ENCODE data around the gene SUSD6. TPM values are rescaled to one million over a fixed set of nuclear protein-coding genes. Genes with fewer than 3 reads are reported as not detected.

Gene SUSD6
- total and polyA plus RNA-seq, 2 experiments from 2014 or later, result 15.7 to 28.4 TPM

DNA sequence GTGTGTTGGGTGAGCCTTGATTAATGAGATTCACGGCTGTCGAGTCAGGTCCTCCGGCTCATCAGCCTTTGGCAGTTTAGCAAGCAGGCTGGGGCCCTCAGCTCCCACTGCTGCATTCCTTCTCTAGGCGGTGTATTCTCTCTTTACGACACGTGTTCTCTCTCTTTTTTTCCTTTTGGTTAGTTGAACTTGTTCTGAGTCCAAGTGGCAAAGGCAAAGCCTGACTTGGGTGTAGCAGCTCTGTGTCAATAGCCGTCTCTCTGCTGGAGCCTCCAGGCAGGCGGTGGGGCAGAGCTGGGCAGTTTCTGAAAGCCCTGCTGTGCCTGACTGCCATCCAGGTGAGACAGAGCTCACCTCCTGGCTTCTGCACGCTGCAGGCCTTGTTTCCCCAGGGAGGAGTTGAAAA, 46.6 kb downstream of the SUSD6 start:
- WGBS (ENCODE audit: low lambda C conversion rate, missing lambda C conversion rate), result 28% methylated on average over 9 of the region's 9 CpGs
- peaks cover 75% of the 10 kb centered on the region for H3K79me2 ChIP-seq
- peak overlapping the region; percentile 67 for H3K4me2 ChIP-seq
- no peaks in the 10 kb centered on the region for H3K9me3 ChIP-seq (ENCODE audit: low read depth)
- H3K27ac ChIP-seq, result peak overlapping the region; percentile 93
- no peak overlapping the region for H3K4me3 ChIP-seq
- H3K9me2 ChIP-seq (replicated peaks; ENCODE audit: insufficient read depth), result no peaks in the 10 kb centered on the region
- H3K27me3 ChIP-seq, result no peaks in the 10 kb centered on the region
- peaks cover 4% of the 10 kb centered on the region for H4K20me1 ChIP-seq (ENCODE audit: insufficient read depth, poor library complexity, severe bottlenecking)
- H3K36me3 ChIP-seq (replicated peaks; ENCODE audit: insufficient read depth, low read depth), result no peaks in the 10 kb centered on the region
- H2AFZ ChIP-seq, result no peak overlapping the region
- no peak for TF ChIP-seq EZH2phosphoT487 (IDR thresholded peaks at IDR 0.05; ENCODE audit: low read depth, severe bottlenecking, unreplicated experiment)
- TF ChIP-seq EZH2 (IDR thresholded peaks at IDR 0.05; ENCODE audit: borderline replicate concordance), result no peak
- TF ChIP-seq CTCF (IDR thresholded peaks at IDR 0.05; ENCODE audit: poor library complexity), result no peak
- peaks cover 72% of the 10 kb centered on the region for H3K4me1 ChIP-seq (ENCODE audit: insufficient read depth)
- DNase-seq (ENCODE audit: low spot score), result peak; percentile 77

DNA sequence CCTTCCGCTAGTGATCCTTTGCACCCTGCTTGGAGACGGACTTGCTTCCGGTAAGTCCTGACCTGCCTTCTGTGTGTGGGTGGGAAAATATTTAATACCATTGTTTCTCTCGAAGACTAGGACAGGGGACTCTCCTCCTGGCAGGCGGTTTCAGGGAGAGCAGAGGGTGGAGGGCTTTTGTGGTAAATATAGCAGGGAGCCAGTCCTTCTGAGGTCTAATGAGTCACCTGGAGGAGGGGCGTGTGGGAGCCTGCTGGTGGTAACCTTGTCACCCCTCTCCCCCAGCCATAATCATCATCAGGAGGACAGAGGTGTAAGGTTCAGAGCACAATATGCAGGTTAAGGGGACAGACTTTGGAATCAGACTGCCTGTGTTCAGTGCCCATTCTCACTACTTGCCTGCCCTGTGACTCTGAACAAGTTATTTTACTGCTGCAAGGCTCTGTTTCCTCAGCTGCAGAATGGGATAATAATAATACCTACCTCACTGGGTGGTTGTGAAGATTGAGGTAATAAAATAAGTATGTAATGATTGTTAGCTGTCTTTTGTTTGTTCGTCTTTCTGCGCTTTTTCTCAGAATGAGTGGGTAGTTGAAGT, 47.4 kb downstream of the SUSD6 start:
- peaks cover 4% of the 10 kb centered on the region for H4K20me1 ChIP-seq (ENCODE audit: insufficient read depth, poor library complexity, severe bottlenecking)
- H3K9me2 ChIP-seq (replicated peaks; ENCODE audit: insufficient read depth), result no peaks in the 10 kb centered on the region
- H3K36me3 ChIP-seq (replicated peaks; ENCODE audit: insufficient read depth, low read depth), result no peaks in the 10 kb centered on the region
- peaks cover 70% of the 10 kb centered on the region for H3K4me1 ChIP-seq (ENCODE audit: insufficient read depth)
- H3K27me3 ChIP-seq, result no peaks in the 10 kb centered on the region
- H3K4me2 ChIP-seq, result peak overlapping the region; percentile 67
- peak; percentile 65 for DNase-seq (ENCODE audit: low spot score)
- H2AFZ ChIP-seq, result no peak overlapping the region
- no peak overlapping the region for H3K4me3 ChIP-seq
- H3K79me2 ChIP-seq, result peaks cover 72% of the 10 kb centered on the region
- WGBS (ENCODE audit: low lambda C conversion rate, missing lambda C conversion rate), result 67% methylated on average over 8 of the region's 8 CpGs
- no peaks in the 10 kb centered on the region for H3K9me3 ChIP-seq (ENCODE audit: low read depth)
- TF ChIP-seq EZH2 (IDR thresholded peaks at IDR 0.05; ENCODE audit: borderline replicate concordance) (no peak), EZH2phosphoT487 (IDR thresholded peaks at IDR 0.05; ENCODE audit: low read depth, severe bottlenecking, unreplicated experiment) (no peak), CTCF (IDR thresholded peaks at IDR 0.05; ENCODE audit: poor library complexity) (no peak)
- peak overlapping the region; percentile 93 for H3K27ac ChIP-seq

DNA sequence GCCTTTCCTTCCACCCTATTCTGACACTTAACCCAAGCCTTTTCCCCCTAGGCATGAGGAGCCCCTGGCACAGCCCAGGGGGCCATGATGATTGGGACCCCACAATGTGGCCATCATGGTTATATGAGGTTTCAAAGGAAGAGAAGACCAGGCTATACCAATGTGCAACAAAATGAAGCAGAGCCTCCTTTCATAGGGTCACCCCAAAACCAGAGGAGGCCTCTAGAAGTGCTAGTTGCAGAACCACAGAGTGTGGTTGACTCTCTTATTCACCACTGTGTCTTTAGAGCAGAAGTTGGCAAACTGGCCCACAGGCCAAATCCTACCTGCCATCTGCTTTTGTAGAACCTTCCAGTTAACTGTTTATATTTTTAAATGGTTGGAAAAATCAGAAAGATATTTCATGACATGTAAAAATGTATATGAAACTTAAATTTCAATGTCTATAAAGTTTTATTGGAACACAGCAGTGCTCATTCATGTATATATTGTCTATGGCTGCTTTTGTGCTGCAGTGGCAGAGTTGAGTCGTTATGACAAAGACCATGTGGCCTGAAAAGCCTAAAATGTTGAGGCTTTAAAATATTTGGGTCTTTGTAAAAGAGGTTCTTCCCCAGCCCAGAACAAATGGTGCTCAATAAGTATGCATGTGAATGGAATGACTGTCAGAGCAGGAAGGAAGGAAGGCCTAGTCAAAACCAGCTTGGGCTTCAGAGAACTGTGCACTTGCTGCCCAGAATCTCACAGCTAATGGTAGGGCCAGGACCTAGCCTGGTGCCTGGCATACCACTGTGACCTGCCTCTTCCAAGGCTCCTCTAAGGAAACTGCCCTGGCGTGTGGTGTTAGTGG, 49.2 kb downstream of the SUSD6 start:
- Histone ChIP-seq H2AFZ (no peak overlapping the region), H3K36me3 (replicated peaks; ENCODE audit: insufficient read depth, low read depth) (no peaks in the 10 kb centered on the region), H3K9me2 (replicated peaks; ENCODE audit: insufficient read depth) (no peaks in the 10 kb centered on the region), H3K4me1 (ENCODE audit: insufficient read depth) (peaks cover 80% of the 10 kb centered on the region), H3K27me3 (no peaks in the 10 kb centered on the region), H3K27ac (peak overlapping the region; percentile 93), H4K20me1 (ENCODE audit: insufficient read depth, poor library complexity, severe bottlenecking) (peaks cover 10% of the 10 kb centered on the region), H3K79me2 (peaks cover 76% of the 10 kb centered on the region), H3K4me2 (no peak overlapping the region), H3K9me3 (ENCODE audit: low read depth) (no peaks in the 10 kb centered on the region), H3K4me3 (no peak overlapping the region)
- 87% methylated on average over 2 of the region's 2 CpGs for WGBS (ENCODE audit: low lambda C conversion rate, missing lambda C conversion rate)
- TF ChIP-seq CTCF (IDR thresholded peaks at IDR 0.05; ENCODE audit: poor library complexity) (no peak), EZH2phosphoT487 (IDR thresholded peaks at IDR 0.05; ENCODE audit: low read depth, severe bottlenecking, unreplicated experiment) (no peak), EZH2 (IDR thresholded peaks at IDR 0.05; ENCODE audit: borderline replicate concordance) (no peak)
- DNase-seq (ENCODE audit: low spot score), result no peak
